HepG2 (cell line): Measurements from ENCODE around the gene SMC1A.

Experiments
- CREM ChIP-seq, 2 experiments: sonication (generic) in 1 of 2; formaldehyde crosslinking in 1 of 2; IDR thresholded peaks; 2 replicates each; pipeline versions ENCODE4 v1.4.0 to v1.6.1; 2016 to 2020; ENCODE audit warnings: antibody characterized with exemption in 1 of 2, mild to moderate bottlenecking in 1 of 2, missing genetic modification reagents in 1 of 2
- EP300 ChIP-seq, 3 experiments: sonication (generic) in 1 of 3; formaldehyde crosslinking in 1 of 3; IDR thresholded peaks; 2 replicates each; pipeline versions ENCODE4 v1.5.1 to v1.6.1; 2011 to 2020; ENCODE audit warnings: low read depth in 2 of 3, low read length in 2 of 3, borderline replicate concordance in 1 of 3, improper control_type of control experiment in 1 of 3, mild to moderate bottlenecking in 1 of 3, missing genetic modification reagents in 1 of 3, moderate library complexity in 1 of 3
- MYNN ChIP-seq: sonication (generic); formaldehyde crosslinking; IDR thresholded peaks from 2 replicates; pipeline ENCODE4 v1.4.0; 2020; ENCODE audit warnings: mild to moderate bottlenecking, low read depth, missing genetic modification reagents
- YEATS4 ChIP-seq: sonication (generic); formaldehyde crosslinking; IDR thresholded peaks from 2 replicates; pipeline ENCODE4 v1.4.0; 2020; ENCODE audit warnings: missing genetic modification reagents, borderline replicate concordance
- ZFP41 ChIP-seq: sonication (generic); formaldehyde crosslinking; IDR thresholded peaks from 2 replicates; pipeline ENCODE4 v1.4.0; 2020; ENCODE audit warnings: mild to moderate bottlenecking, missing genetic modification reagents, borderline replicate concordance
- ZNF17 ChIP-seq: sonication (generic); formaldehyde crosslinking; IDR thresholded peaks from 2 replicates; pipeline ENCODE4 v1.5.0; 2020; ENCODE audit warnings: mild to moderate bottlenecking, missing genetic modification reagents
- TF ChIP-seq, protein P1 (sequence below): sonication (generic); formaldehyde crosslinking; IDR thresholded peaks from 2 replicates; pipeline ENCODE4 v1.4.0; 2020; ENCODE audit warnings: missing genetic modification reagents, borderline replicate concordance

DNA sequence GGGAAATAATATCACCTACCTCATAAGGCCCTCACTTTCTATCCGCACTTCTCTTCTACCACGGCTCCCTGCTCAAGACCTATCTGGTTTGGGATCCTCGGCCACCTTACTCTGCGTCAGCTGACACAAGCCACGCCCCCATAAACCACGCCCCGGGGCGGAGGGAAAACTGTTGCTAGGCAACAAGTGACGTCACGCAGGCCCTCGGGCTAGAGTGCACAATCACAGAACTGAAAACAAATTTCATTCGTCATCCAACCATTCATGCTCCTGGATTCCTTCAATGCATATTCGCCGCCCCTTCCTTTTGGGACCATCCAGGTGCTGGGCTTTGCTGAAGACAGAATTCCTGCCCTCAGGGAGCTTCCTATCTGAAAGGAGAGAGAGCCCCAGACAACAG, 66.3 kb downstream of the SMC1A start:
- no peak for TF ChIP-seq MYNN
- no peak for TF ChIP-seq ZNF17 (CRISPR knock-in tag)
- TF ChIP-seq, protein P1, sequence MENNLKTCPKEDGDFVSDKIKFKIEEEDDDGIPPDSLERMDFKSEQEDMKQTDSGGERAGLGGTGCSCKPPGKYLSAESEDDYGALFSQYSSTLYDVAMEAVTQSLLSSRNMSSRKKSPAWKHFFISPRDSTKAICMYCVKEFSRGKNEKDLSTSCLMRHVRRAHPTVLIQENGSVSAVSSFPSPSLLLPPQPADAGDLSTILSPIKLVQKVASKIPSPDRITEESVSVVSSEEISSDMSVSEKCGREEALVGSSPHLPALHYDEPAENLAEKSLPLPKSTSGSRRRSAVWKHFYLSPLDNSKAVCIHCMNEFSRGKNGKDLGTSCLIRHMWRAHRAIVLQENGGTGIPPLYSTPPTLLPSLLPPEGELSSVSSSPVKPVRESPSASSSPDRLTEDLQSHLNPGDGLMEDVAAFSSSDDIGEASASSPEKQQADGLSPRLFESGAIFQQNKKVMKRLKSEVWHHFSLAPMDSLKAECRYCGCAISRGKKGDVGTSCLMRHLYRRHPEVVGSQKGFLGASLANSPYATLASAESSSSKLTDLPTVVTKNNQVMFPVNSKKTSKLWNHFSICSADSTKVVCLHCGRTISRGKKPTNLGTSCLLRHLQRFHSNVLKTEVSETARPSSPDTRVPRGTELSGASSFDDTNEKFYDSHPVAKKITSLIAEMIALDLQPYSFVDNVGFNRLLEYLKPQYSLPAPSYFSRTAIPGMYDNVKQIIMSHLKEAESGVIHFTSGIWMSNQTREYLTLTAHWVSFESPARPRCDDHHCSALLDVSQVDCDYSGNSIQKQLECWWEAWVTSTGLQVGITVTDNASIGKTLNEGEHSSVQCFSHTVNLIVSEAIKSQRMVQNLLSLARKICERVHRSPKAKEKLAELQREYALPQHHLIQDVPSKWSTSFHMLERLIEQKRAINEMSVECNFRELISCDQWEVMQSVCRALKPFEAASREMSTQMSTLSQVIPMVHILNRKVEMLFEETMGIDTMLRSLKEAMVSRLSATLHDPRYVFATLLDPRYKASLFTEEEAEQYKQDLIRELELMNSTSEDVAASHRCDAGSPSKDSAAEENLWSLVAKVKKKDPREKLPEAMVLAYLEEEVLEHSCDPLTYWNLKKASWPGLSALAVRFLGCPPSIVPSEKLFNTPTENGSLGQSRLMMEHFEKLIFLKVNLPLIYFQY (CRISPR knock-in tag), result no peak
- no peak for TF ChIP-seq CREM (IDR thresholded peaks at IDR 0.05)
- no peak for TF ChIP-seq CREM (CRISPR knock-in tag; IDR thresholded peaks at IDR 0.05)
- no peak for TF ChIP-seq EP300 (IDR thresholded peaks at IDR 0.05; ENCODE audit: low read depth in 2 of 2, low read length in 2 of 2)
- TF ChIP-seq EP300 (CRISPR knock-in tag; IDR thresholded peaks at IDR 0.05; ENCODE audit: borderline replicate concordance), result no peak
- no peak for TF ChIP-seq ZFP41 (CRISPR knock-in tag)
- no peak for TF ChIP-seq YEATS4
